Fibroblast of lung (primary cell): ENCODE measurements around the gene PXDN.

Experiments used
- CTCF ChIP-seq, 2 donors: IDR thresholded peaks in 1 of 2; conservative IDR thresholded peaks in 1 of 2; 1 replicate in 1 of 2; 2 replicates in 1 of 2; pipeline ENCODE4 v1.5.1; 2011 to 2012; ENCODE audit warnings: low read length in 2 of 2, control low read depth in 1 of 2, inconsistent platforms in 1 of 2, low read depth in 1 of 2, mild to moderate bottlenecking in 1 of 2
- EZH2 ChIP-seq: IDR thresholded peaks from 2 replicates; pipeline ENCODE4 v1.5.1; 2012; ENCODE audit warnings: low read length, control low read depth, mild to moderate bottlenecking; ENCODE audit errors: missing control alignments

- TF ChIP-seq EZH2: no peak
- TF ChIP-seq CTCF (conservative IDR thresholded peaks at IDR 0.05 in 1 of 2, IDR thresholded peaks at IDR 0.05 in 1 of 2; ENCODE audit: low read depth in 1 of 2, low read length in 2 of 2): no peak
These were observed 1.1 kb upstream of the PXDN start for GRCh38 chr2:1745171-1746023.
